GM19455 (cell line): Measurements from ENCODE around the gene MYEOV.

ENCODE experiments used
- ATAC-seq: cut with Tn5 transposase; IDR thresholded peaks from one replicate; pipeline ENCODE4 v1.9.1; 2021; ENCODE audit not compliant: unreplicated experiment

The MYEOV gene

GRCh38 chr11:69265210-69265609 is 28.7 kb upstream of the MYEOV start:
- no peak for ATAC-seq

- no peak for ATAC-seq
These were observed 27.9 kb upstream of the MYEOV start for GRCh38 chr11:69265911-69266510.

GRCh38 chr11:69267395-69267805 is 26.6 kb upstream of the MYEOV start:
- ATAC-seq: no peak

- ATAC-seq: no peak
These were observed 25.0 kb upstream of the MYEOV start for GRCh38 chr11:69268911-69269310.

- no peak for ATAC-seq
These were observed 24.6 kb upstream of the MYEOV start for GRCh38 chr11:69269388-69269787.

- no peak for ATAC-seq
These were observed 23.8 kb upstream of the MYEOV start for GRCh38 chr11:69269926-69270697.

GRCh38 chr11:69270941-69271340 is 23.0 kb upstream of the MYEOV start:
- no peak for ATAC-seq

- ATAC-seq: no peak
These were observed 21.9 kb upstream of the MYEOV start for GRCh38 chr11:69272055-69272454.

- ATAC-seq: no peak
These were observed 21.0 kb upstream of the MYEOV start for GRCh38 chr11:69272831-69273485.

GRCh38 chr11:69273571-69273970 is 20.4 kb upstream of the MYEOV start:
- ATAC-seq: no peak

GRCh38 chr11:69274531-69275016 is 19.4 kb upstream of the MYEOV start:
- ATAC-seq: no peak

GRCh38 chr11:69275178-69275577 is 18.8 kb upstream of the MYEOV start:
- ATAC-seq: no peak

- no peak for ATAC-seq
These were observed 17.8 kb upstream of the MYEOV start for GRCh38 chr11:69276165-69276564.

- ATAC-seq: no peak
These were observed 16.7 kb upstream of the MYEOV start for GRCh38 chr11:69277074-69277809.

GRCh38 chr11:69278091-69278867 is 15.7 kb upstream of the MYEOV start:
- no peak for ATAC-seq

GRCh38 chr11:69280451-69280850 is 13.5 kb upstream of the MYEOV start:
- no peak for ATAC-seq

- ATAC-seq: no peak
These were observed 13.0 kb upstream of the MYEOV start for GRCh38 chr11:69280994-69281393.

- ATAC-seq: no peak
These were observed 10.5 kb upstream of the MYEOV start for GRCh38 chr11:69283446-69283845.

GRCh38 chr11:69284081-69284511 is 9.9 kb upstream of the MYEOV start:
- no peak for ATAC-seq

- ATAC-seq: no peak
These were observed 8.9 kb upstream of the MYEOV start for GRCh38 chr11:69285091-69285490.

- no peak for ATAC-seq
These were observed 8.2 kb upstream of the MYEOV start for GRCh38 chr11:69285766-69286165.
